ENCODE data around the gene HTR4. TPM values are rescaled to one million over a fixed set of nuclear protein-coding genes. Genes with fewer than 3 reads are reported as not detected.

HTR4 gene
- not detected in 2 replicates for total RNA-seq

GRCh38 chr5:148653836-148654781 lies at the start of gene HTR4:
TSS of gene HTR4 (minus strand) at chr5:148654527. CDS start at chr5:148637014, 17,513 bp downstream.

Other genes starting within 250 kb of the HTR4 start
- 1.7 and 2.8 TPM in 2 replicates for gene ADRB2, start 172.1 kb upstream of the HTR4 start, total RNA-seq